SIG-M5 (cell line): Measurements from ENCODE around the gene FOSL1.
A peak's percentile ranks its signal among the peaks of the same experiment; 100 is the strongest.

Experiments used
- DNase-seq: peaks from one replicate; lab custom pipeline; 2025; lab: John Stamatoyannopoulos, UW

FOSL1 gene

GRCh38 chr11:65882120-65883057 lies 17.8 kb downstream of the FOSL1 start:
- DNase-seq = no peak

GRCh38 chr11:65880844-65881421 lies 19.3 kb downstream of the FOSL1 start:
- no peak for DNase-seq

GRCh38 chr11:65880027-65880426 lies 20.2 kb downstream of the FOSL1 start:
- DNase-seq = no peak

- no peak for DNase-seq
Measured at GRCh38 chr11:65879617-65880016, 20.6 kb downstream of the FOSL1 start, which contains the start of gene CTSW. Gene CTSW (plus strand): TSS chr11:65879837. CDS start chr11:65879855, 18 bp downstream.

- peak; percentile 2 for DNase-seq
Measured at GRCh38 chr11:65873318-65874156, 26.7 kb downstream of the FOSL1 start.

GRCh38 chr11:65872586-65873317 lies 27.4 kb downstream of the FOSL1 start, which contains the start of gene EFEMP2:
Gene EFEMP2 (minus strand): TSS chr11:65872800. CDS start chr11:65872354, 446 bp downstream.
- DNase-seq = no peak

DNA sequence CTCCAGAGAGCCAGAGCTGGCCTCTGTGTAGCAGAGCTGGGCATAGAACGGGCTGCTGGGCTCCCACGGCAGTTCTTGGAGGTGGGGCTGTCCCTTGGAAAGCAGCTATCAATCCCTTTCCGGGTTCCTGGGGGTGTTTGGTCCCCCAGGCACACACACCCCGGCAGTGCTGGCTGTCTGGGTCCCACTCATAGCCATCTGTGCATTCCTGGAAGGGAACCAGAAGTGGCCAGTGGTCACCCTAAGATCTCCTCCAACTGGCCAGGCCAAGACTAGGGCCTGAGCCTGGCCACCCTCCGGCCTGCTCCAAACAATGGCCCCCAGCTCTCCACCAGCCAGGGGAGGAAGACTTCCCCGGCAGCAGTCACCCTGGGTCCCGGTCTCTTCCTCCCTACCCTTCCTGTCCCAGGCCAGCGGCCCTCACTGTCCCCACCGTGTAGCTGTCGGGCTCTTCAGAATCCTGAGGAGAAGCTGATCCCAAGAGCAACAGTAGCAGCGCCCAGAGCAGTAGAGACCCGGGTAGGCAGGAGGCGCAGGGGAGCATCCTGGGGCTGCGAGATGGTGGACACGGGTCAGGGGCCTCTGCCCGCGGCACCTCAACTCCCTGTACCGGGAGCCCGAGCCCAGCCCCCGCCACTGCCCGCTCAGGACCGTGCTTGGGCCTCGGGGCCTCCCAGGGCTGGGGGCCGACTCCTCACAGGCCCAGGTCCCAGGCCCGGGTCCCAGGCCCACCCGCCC lies 28.2 kb downstream of the FOSL1 start:
- DNase-seq = no peak

DNA sequence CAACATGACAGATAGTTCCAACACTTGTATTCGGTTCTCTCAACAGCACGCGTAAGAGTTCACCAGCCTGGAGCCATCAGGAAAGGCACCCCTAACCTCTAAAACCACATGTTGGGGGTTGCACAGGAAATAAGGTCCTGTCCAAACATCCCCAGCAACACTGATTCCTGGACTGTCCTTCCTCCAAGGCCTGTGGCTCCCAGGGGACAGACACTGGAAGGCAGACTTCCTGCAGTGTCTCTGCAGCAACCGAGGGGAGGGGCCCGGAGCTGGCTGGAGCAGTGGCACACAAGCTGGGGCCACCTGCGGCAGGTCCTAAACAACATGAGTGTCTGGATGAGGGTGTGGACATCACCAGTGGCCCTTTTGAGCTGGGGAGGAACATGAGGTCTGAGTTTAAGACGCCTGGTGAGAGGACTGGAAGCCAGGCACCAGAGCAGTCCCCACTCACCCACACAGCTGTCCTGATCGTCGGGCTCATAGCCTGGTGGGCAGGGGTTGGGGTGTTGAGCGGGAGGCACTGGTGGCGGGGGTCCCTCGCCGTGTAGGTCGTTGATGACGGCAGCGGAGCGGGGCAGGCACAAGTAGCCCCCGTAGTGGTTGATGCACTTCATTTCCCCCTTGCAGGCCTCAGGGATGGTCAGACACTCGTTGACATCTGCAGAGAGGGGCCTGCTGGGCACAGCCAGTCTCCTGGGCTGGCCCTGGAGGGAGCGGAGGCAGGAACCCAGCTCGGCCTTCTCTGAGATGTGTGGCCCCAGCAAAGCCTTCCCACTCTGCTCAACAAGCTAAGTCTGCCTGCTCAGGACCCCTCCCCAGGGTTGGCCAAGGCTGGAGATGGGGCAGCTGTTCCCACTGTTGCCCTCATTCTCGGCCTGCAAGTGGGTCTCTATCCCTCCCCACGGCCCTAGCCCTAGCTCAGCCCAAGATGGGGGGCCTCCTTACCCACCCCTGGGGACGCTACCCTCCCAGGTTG lies 29.2 kb downstream of the FOSL1 start:
- no peak for DNase-seq

- no peak for DNase-seq
Measured at GRCh38 chr11:65870307-65870658, 29.9 kb downstream of the FOSL1 start.

- no peak for DNase-seq
Measured at GRCh38 chr11:65869643-65870306, 30.4 kb downstream of the FOSL1 start.

- no peak for DNase-seq
Measured at GRCh38 chr11:65868907-65869306, 31.3 kb downstream of the FOSL1 start.

DNA sequence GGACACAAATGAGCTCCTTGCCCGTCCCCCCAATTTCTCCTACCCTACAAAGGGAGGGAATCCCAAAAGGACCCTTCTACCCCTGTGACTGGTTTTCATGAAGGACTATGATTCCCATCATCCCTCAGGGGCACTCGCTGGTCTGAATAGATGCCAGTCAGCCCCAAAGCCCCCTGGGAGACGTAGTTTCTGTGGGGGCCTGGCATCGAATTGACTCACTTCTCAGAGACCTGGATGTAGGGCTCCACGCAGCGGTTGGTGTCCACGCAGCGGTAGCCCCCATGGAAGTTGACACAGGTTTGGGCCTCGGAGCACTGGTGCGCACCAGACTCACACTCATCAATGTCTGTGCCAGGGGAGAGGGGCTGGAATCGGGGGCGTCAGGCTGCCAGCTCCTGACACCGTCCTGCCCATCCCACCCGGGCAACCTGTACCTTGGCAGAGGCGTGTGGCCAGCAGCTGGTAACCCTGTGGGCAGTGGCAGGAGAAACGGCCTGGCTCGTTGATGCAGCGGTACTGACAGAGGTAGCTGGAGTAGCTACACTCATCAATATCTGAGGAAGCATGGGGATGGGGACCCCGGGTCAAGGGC lies 32.0 kb downstream of the FOSL1 start:
- no peak for DNase-seq

DNA sequence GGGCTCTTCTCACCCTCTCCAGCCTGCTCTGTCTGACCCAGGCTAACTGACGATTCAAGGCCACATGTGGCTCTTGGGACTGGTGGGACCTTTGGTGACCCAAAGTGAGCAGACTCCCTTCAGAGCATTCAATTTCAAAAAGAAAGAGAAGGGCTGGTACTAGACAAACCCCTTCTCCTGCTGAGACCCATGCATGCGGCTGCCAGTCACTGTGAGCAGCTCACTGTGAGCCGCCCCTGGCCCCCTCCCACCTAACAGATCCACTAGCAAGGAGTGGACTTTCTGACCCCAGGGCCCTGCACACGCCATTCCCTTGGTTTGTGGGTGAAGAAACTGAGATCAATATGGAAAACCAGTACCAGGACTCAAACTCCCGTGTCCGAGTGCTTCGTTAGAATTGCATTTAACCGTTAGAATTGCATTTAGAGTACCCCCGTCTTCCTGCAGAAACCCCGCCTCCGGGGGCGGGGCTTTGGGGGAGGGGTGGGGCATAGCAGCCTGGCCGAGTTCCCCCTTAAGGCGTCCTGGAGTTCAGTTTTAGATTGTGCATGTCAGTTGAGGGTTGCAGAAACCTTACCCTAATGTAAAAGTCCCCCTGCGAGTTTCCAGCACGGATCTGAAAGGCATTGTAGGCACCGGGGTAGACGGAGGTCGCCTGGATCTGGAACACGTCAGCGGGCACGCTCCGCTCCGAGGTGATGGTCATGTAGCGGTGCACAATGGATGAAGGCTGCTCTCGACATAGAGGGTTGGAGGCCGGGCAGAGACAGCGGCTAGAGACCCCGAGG lies 32.7 kb downstream of the FOSL1 start:
- no peak for DNase-seq

DNA sequence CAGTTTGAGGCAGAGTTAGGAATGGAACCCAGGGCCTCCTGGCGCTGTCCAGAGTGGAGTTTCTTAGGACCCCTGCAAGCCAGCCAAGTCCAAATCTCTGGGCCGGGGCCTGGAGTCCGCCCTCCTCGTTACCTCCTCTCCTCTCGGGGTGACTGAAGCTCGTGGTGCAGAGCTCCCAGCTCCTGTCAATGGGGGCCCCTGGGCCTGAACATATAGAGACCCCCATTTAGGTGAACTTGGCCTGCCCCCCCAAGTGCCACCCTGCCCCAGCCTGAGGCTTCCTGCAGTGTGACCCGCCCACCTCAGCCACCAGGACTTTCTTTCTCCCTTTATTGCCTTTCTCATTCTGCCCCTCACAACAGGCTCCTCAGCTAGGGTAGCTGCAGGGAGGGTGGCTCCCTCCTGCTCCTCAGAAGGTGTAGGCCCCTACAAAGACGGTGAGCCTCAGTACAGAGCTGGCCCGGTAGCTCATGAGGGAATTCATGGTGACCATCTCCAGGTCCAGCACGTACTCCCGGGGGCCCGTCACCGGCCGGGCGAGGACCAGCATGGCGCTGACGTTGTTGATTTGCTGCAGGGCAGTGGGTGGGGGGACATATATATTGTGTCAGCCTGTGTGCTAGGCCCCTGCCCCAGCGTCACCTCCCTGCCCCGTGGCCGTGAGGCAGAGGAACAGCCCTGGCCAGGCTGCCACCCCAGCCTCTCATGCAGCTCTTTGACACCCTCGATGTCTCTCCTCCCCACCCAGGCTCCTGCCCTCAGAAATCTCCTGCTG lies 33.5 kb downstream of the FOSL1 start:
- DNase-seq = no peak

GRCh38 chr11:65865550-65866172 lies 34.5 kb downstream of the FOSL1 start:
- no peak for DNase-seq

GRCh38 chr11:65864706-65865471 lies 35.3 kb downstream of the FOSL1 start:
- DNase-seq = no peak
